Mucosa of descending colon (tissue), 3 donors: ENCODE measurements around the gene ROGDI. TPM values are rescaled to one million over a fixed set of nuclear protein-coding genes. Genes with fewer than 3 reads are reported as not detected.

Experiments used
- ATAC-seq: fragments of 200-7000 bp; cut with Tn5 transposase; one replicate; pipeline ENCODE4 v1.9.1; 2020; ENCODE audit warnings: mild to moderate bottlenecking, moderate library complexity
- DNase-seq, 3 donors: peaks; one replicate each; pipeline ENCODE4 v3.0.0-alpha.2; 2020
- H3K36me3 ChIP-seq: fragments of 200-600 bp; one replicate; pipeline ENCODE4 v1.8.0; 2021; ENCODE audit warnings: low read depth, mild to moderate bottlenecking
- H3K4me1 ChIP-seq: fragments of 200-600 bp; one replicate; pipeline ENCODE4 v1.8.0; 2021; ENCODE audit warnings: low read depth, mild to moderate bottlenecking
- H3K4me3 ChIP-seq: fragments of 200-600 bp; one replicate; pipeline ENCODE4 v1.8.0; 2021; ENCODE audit warnings: mild to moderate bottlenecking
- H3K9me3 ChIP-seq: fragments of 200-600 bp; one replicate; pipeline ENCODE4 v1.8.0; 2021; ENCODE audit warnings: mild to moderate bottlenecking
- intact Hi-C, 2 donors: fragments of 100-400 bp; cut with DNase I in 1 of 2; cut with micrococcal nuclease in 1 of 2; formaldehyde crosslinking; loops; one replicate each; pipeline versions ENCODE4 v1.11.0 to v1.11.1; 2022; cut with DNase I, micrococcal nuclease
- total RNA-seq, 3 donors: library from RNA; stranded (reverse); fragmentation: NEBNext Ultra II Directional in 2 of 3; extraction: Animal tissue kit (Norgen Biotek cat#: 25700) in 2 of 3; gene quantifications; one replicate each; pipeline versions ENCODE4 v1.2.1 to v1.2.4, GENCODE V29; 2021 to 2023
- TF ChIP-seq, protein P1 (sequence below): fragments of 200-600 bp; IDR thresholded peaks from one replicate; pipeline ENCODE4 v1.8.0; 2022; ENCODE audit warnings: antibody characterized with exemption, mild to moderate bottlenecking
- donor health status: DM: no; HTN: no; CAD: no; lungs with moderate emphysema.
- donor health status: DM: no; HTN: no; CAD: no.
- donor health status: DM: no; HTN: yes; CAD: no.

Gene ROGDI
- total RNA-seq, 3 donors from 2014 or later, result 18.5 to 40.6 (median 31.7) TPM

DNA sequence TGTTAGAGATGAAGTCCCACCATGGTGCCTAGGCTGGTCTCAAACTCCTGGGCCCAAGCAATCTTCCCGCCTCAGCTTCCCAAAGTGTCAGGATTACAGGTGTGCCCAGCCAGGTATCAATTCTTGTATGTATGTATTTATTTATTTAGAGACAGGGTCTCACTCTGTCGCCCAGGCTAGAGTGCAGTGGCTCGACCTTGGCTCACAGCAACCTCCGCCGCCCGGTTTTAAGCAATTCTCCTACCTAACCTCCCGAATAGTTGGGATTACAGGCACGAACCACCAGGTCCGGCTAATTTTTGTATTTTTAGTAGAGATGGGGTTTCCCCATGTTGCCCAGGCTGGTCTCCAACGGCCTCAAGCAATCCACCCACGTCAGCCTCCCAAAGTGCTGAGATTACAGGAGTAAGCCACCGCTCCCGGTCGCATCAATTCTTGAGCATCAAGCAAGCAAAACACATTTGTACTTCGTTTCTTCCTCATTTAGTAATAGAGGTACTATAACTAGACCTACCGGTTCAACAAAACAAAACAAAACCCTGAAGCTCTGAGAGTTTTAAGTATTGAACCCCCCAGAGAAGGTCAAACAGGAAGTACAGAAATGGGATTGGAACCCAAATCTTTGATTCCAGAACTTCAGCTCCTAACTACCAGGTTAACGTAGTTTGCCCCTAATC lies 34.4 kb downstream of the ROGDI start:
- no peaks in the 10 kb centered on the region for H3K9me3 ChIP-seq
- TF ChIP-seq, protein P1, sequence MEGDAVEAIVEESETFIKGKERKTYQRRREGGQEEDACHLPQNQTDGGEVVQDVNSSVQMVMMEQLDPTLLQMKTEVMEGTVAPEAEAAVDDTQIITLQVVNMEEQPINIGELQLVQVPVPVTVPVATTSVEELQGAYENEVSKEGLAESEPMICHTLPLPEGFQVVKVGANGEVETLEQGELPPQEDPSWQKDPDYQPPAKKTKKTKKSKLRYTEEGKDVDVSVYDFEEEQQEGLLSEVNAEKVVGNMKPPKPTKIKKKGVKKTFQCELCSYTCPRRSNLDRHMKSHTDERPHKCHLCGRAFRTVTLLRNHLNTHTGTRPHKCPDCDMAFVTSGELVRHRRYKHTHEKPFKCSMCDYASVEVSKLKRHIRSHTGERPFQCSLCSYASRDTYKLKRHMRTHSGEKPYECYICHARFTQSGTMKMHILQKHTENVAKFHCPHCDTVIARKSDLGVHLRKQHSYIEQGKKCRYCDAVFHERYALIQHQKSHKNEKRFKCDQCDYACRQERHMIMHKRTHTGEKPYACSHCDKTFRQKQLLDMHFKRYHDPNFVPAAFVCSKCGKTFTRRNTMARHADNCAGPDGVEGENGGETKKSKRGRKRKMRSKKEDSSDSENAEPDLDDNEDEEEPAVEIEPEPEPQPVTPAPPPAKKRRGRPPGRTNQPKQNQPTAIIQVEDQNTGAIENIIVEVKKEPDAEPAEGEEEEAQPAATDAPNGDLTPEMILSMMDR, result no peak
- H3K36me3 ChIP-seq, result no peaks in the 10 kb centered on the region
- no peak for ATAC-seq
- peak overlapping the region; percentile 18 for H3K4me3 ChIP-seq
- DNase-seq, result peak in 2 of 3 donors; percentile 38 to 51
- intact Hi-C loops, result no loop called here
- H3K4me1 ChIP-seq, result peaks cover 21% of the 10 kb centered on the region

DNA sequence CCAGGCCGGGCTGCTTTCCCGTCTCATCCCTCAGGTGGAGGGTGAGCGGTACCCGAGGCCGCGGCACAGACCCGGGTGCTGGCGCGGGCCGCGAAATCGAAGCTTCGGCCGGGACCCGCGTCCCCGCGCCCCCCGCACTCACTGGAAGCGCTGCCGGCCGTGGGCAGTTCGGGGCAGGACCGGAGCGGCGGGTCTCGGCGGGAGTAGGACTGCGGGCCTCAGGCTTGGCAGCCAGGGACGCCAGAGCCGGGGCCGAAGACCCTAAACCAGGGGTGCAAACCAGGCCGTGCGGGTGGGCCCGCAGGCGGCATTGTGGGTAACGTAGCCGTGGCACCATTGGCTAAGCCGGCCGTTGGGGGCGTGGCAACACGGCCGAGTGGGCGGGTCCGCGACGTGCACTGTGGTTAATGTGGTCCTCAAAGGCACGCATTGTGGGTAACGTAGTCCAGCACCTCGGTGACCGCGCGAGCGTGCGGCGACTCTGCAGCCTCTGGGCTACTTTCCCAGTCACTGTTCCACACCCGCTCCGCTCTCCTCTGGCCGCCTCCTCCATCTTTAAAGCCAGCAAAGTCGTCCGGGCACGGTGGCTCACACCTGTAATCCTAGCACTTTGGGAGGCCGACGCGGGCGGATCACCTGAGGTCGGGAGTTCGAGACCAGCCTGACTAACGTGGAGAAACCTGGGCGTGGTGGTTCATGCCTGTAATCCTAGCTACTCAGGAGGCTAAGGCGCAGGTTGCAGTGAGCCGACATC lies 35.4 kb downstream of the ROGDI start, which contains the start of gene ZNF500:
Gene ZNF500, minus strand, starts transcription at position 288 of the 754 bp plus-strand sequence. CDS start 1,184 bp downstream, outside the sequence.
- peak; percentile 98 to 100 (median 100) for DNase-seq
- Histone ChIP-seq H3K36me3 (peaks cover 3% of the 10 kb centered on the region), H3K4me1 (peaks cover 21% of the 10 kb centered on the region), H3K9me3 (no peaks in the 10 kb centered on the region), H3K4me3 (peak within 1 kb of the TSS; percentile 79)
- TF ChIP-seq, protein P1, result no peak
- intact Hi-C loops, result no loop called here
- peak; percentile 94 for ATAC-seq

DNA sequence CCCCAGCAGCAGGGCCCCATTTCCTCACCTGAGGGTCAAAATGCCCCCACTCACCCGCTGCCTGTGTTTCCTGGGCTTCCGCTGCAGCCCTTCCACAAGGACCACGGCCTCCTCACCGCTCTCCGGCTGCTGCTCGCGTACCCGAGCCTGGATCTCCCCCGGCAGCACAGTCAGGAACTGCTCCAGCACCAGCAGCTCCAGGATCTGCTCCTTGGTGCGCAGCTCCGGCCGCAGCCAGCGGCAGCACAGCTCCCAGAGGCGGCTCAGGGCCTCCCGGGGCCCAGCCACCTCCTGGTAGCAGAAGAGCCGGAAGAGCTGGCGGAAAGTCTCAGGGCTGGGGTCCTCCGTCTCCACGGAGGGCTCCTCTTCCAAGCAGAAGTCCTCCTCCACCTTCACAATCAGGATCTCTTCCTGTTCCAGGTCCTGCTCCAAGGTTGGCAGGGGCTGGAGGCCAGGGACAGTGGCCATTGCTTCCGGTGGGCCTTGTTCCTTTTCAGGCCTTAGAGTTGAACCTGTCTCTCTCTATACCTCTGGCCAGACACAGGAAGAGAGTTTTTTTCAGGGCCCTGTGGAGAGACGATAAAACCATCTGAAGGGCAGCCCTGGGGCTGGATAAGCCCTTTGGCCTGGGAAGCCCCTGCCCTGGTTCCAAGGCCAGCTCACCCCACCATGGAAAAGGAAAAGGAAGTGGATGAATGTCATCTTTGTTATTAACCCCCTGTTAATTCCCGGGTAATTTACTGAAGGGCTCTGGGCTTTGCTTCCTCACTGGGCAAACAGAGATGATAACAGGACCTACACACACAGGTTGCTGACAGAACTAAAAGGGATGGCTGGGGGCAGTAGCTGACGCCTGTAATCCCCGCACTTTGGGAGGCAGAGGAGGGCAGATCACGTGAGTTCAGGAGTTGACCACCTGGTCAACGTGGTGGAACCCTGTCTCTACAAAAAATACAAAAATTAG lies 36.6 kb downstream of the ROGDI start:
- DNase-seq (no peak), ATAC-seq (no peak)
- intact Hi-C loops, result no loop called here
- Histone ChIP-seq H3K4me3 (no peak overlapping the region), H3K4me1 (peaks cover 21% of the 10 kb centered on the region), H3K9me3 (no peaks in the 10 kb centered on the region), H3K36me3 (peaks cover 3% of the 10 kb centered on the region)
- TF ChIP-seq, protein P1, result no peak

DNA sequence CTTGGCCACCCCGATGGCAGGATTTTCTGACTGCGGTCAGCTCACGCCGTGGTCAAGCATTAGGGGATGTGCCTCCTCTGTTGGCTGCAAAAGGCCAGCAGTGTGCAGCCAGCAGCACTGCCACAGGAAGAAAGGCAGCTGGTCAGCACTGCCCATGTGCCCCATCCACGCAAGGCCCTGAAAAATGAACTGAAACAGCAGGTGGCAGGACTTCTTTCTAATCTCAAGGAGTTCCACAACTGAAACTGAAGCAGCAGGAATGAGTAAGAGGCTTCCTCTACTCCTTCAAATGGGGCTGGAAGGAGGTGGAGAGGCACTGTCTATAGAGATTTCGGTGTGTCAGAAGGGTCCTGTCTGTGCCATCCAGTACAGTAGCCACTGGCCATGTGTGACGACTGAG lies 38.6 kb downstream of the ROGDI start:
- DNase-seq (no peak), ATAC-seq (no peak)
- Histone ChIP-seq H3K4me3 (no peak overlapping the region), H3K9me3 (no peaks in the 10 kb centered on the region), H3K36me3 (peaks cover 3% of the 10 kb centered on the region), H3K4me1 (peaks cover 21% of the 10 kb centered on the region)
- intact Hi-C loops, result no loop called here
- TF ChIP-seq, protein P1, result no peak

DNA sequence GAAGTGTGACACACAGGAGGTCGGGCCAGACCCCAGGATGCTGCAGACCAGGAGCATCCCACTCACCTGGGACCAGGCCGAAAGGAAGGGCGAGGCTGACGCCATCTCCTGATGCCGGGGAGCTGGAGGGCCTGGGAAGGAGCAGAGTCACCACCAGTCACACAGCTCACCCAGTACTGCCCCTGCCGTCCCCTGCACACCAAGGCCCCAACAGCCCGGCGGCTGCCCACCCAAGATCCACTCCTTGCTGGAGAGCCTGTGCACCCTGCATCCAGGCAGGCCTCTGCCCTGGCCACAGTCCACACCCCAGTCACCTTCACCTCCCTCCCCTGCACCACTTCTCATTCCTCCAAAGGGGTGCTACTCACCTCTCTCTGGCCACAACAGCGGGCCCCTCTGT lies 40.2 kb downstream of the ROGDI start:
- H3K4me1 ChIP-seq, result peaks cover 12% of the 10 kb centered on the region
- no peaks in the 10 kb centered on the region for H3K9me3 ChIP-seq
- ATAC-seq (no peak), DNase-seq (no peak)
- intact Hi-C loops, result no loop called here
- no peak overlapping the region for H3K4me3 ChIP-seq
- TF ChIP-seq, protein P1, result no peak
- H3K36me3 ChIP-seq, result peaks cover 3% of the 10 kb centered on the region
